Measurements from ENCODE around the gene AGPAT3. TPM values are rescaled to one million over a fixed set of nuclear protein-coding genes. Genes with fewer than 3 reads are reported as not detected.

Gene AGPAT3
- total RNA-seq, 1 donor from 2014 or later: 63.2 TPM

- DNase-seq (ENCODE audit: extremely low spot score, unreplicated experiment): no peak
- Mint-ChIP-seq H3K36me3 (ENCODE audit: unreplicated experiment) (peaks cover 26% of the 10 kb centered on the region), H3K4me3 (ENCODE audit: unreplicated experiment) (no peak overlapping the region), H3K4me1 (ENCODE audit: unreplicated experiment) (peaks cover 7% of the 10 kb centered on the region), H3K27ac (ENCODE audit: unreplicated experiment) (no peak overlapping the region), H3K27me3 (ENCODE audit: unreplicated experiment) (no peaks in the 10 kb centered on the region), H3K9me3 (ENCODE audit: unreplicated experiment) (no peaks in the 10 kb centered on the region)
- TF ChIP-seq CTCF (IDR thresholded peaks at IDR 0.05): no peak
These were observed 106.9 kb downstream of the AGPAT3 start for GRCh38 chr21:43971992-43972255.

- H3K4me1 Mint-ChIP-seq (ENCODE audit: unreplicated experiment): peaks cover 14% of the 10 kb centered on the region
- no peaks in the 10 kb centered on the region for H3K27me3 Mint-ChIP-seq (ENCODE audit: unreplicated experiment)
- H3K36me3 Mint-ChIP-seq (ENCODE audit: unreplicated experiment): peaks cover 25% of the 10 kb centered on the region
- DNase-seq (ENCODE audit: extremely low spot score, unreplicated experiment): no peak
- no peak for TF ChIP-seq CTCF (IDR thresholded peaks at IDR 0.05)
- no peak overlapping the region for H3K4me3 Mint-ChIP-seq (ENCODE audit: unreplicated experiment)
- H3K9me3 Mint-ChIP-seq (ENCODE audit: unreplicated experiment): no peaks in the 10 kb centered on the region
- H3K27ac Mint-ChIP-seq (ENCODE audit: unreplicated experiment): no peak overlapping the region
These were observed 108.0 kb downstream of the AGPAT3 start for GRCh38 chr21:43972850-43973633.

DNA sequence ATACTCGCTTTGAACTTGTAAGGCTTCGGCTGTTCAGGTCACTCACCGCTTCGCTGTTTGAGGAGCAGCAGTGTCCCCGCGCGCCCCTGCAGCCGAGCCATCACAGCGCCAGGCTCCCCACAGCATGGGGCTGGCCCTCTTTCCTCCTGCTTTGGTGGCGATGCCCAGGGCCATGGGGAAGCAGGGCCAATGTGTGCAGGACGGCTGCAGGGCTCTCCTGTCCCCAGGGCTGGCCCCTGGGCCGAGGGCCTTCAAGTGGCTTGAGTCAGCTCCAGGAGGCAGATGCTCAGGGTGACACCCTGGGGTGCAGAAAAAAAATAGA is 108.6 kb downstream of the AGPAT3 start:
- Mint-ChIP-seq H3K36me3 (ENCODE audit: unreplicated experiment) (peaks cover 25% of the 10 kb centered on the region), H3K27ac (ENCODE audit: unreplicated experiment) (no peak overlapping the region), H3K27me3 (ENCODE audit: unreplicated experiment) (no peaks in the 10 kb centered on the region), H3K4me1 (ENCODE audit: unreplicated experiment) (peaks cover 14% of the 10 kb centered on the region), H3K9me3 (ENCODE audit: unreplicated experiment) (no peaks in the 10 kb centered on the region), H3K4me3 (ENCODE audit: unreplicated experiment) (no peak overlapping the region)
- no peak for TF ChIP-seq CTCF (IDR thresholded peaks at IDR 0.05)
- DNase-seq (ENCODE audit: extremely low spot score, unreplicated experiment): no peak

GRCh38 chr21:43974791-43975468 is 109.9 kb downstream of the AGPAT3 start:
- TF ChIP-seq CTCF (IDR thresholded peaks at IDR 0.05): no peak
- no peak overlapping the region for H3K27ac Mint-ChIP-seq (ENCODE audit: unreplicated experiment)
- no peaks in the 10 kb centered on the region for H3K9me3 Mint-ChIP-seq (ENCODE audit: unreplicated experiment)
- H3K4me3 Mint-ChIP-seq (ENCODE audit: unreplicated experiment): no peak overlapping the region
- DNase-seq (ENCODE audit: extremely low spot score, unreplicated experiment): no peak
- peaks cover 16% of the 10 kb centered on the region for H3K4me1 Mint-ChIP-seq (ENCODE audit: unreplicated experiment)
- H3K27me3 Mint-ChIP-seq (ENCODE audit: unreplicated experiment): no peaks in the 10 kb centered on the region
- peaks cover 28% of the 10 kb centered on the region for H3K36me3 Mint-ChIP-seq (ENCODE audit: unreplicated experiment)

DNA sequence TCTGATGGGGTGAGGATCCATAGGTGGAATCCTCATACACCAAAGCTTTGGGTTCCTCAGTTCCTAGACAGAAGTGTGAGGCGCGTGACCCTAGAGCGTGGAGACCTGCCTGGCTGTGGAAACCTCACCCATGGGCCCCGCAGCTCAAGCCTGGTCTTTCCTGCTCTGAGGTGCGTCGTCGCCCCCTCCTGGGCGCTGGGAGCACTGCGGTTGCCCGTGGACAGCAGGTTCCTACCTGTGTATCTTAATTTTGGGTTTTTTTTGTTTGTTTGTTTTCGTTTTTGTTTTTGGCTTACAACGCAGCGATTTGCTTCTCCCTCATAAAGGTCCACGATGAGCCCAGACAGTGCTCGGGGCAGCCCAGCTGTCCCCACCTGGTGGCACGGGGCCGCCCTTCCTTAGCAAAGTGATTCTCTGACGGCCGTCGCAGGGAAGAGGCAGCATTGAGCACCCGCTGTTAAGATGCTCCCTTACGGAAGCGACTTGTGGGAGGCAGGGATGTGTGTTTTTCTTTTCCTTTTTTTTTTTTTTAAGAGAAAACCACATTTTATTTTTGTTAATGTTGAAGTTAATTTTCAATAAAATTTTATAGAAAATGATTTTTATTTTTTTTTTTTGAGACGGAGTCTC is 110.6 kb downstream of the AGPAT3 start:
- H3K9me3 Mint-ChIP-seq (ENCODE audit: unreplicated experiment): no peaks in the 10 kb centered on the region
- H3K27ac Mint-ChIP-seq (ENCODE audit: unreplicated experiment): no peak overlapping the region
- no peaks in the 10 kb centered on the region for H3K27me3 Mint-ChIP-seq (ENCODE audit: unreplicated experiment)
- H3K4me3 Mint-ChIP-seq (ENCODE audit: unreplicated experiment): no peak overlapping the region
- H3K36me3 Mint-ChIP-seq (ENCODE audit: unreplicated experiment): peaks cover 26% of the 10 kb centered on the region
- TF ChIP-seq CTCF (IDR thresholded peaks at IDR 0.05): peak; percentile 96
- no peak for DNase-seq (ENCODE audit: extremely low spot score, unreplicated experiment)
- H3K4me1 Mint-ChIP-seq (ENCODE audit: unreplicated experiment): peaks cover 16% of the 10 kb centered on the region

Measured in osteocyte (in vitro differentiated cells).